Loucy (cell line): ENCODE measurements around the gene RSF1.

Experiments
- H2AFZ ChIP-seq: fragments of 200-600 bp; sonication (generic); 2 replicates; pipeline ENCODE4 v1.6.0; 2016; ENCODE audit warnings: antibody characterized with exemption, mild to moderate bottlenecking, low read length, moderate library complexity
- H3F3A ChIP-seq: fragments of 200-600 bp; 2 replicates; pipeline ENCODE4 v1.6.0; 2016; ENCODE audit warnings: antibody characterized with exemption, low read depth, mild to moderate bottlenecking
- H3K27me3 ChIP-seq: fragments of 200-600 bp; sonication (generic); 2 replicates; pipeline ENCODE4 v1.6.1; 2014; ENCODE audit warnings: low read length, mild to moderate bottlenecking; ENCODE audit not compliant: insufficient read depth, poor library complexity, severe bottlenecking
- H3K36me3 ChIP-seq: fragments of 200-600 bp; sonication (generic); 2 replicates; pipeline ENCODE4 v1.6.1; 2016; ENCODE audit warnings: low read length; ENCODE audit not compliant: insufficient read depth
- H3K4me1 ChIP-seq: fragments of 200-600 bp; sonication (generic); 2 replicates; pipeline ENCODE4 v1.5.1; 2014; ENCODE audit warnings: low read length, mild to moderate bottlenecking; ENCODE audit not compliant: insufficient read depth, poor library complexity, severe bottlenecking
- H3K4me2 ChIP-seq: fragments of 200-600 bp; sonication (generic); 2 replicates; pipeline ENCODE4 v1.6.0; 2014; ENCODE audit warnings: antibody characterized with exemption, low read length, low read depth, mild to moderate bottlenecking; ENCODE audit not compliant: poor library complexity, severe bottlenecking
- H3K4me3 ChIP-seq: fragments of 200-600 bp; sonication (generic); 2 replicates; pipeline ENCODE4 v1.5.1; 2014; ENCODE audit warnings: low read length, mild to moderate bottlenecking, mixed read lengths; ENCODE audit not compliant: poor library complexity, severe bottlenecking
- H3K79me2 ChIP-seq: fragments of 200-600 bp; sonication (generic); 2 replicates; pipeline ENCODE4 v1.6.1; 2014; ENCODE audit warnings: low read length; ENCODE audit not compliant: insufficient read depth
- H3K9ac ChIP-seq: fragments of 200-600 bp; sonication (generic); 2 replicates; pipeline ENCODE4 v1.6.0; 2014; ENCODE audit warnings: mild to moderate bottlenecking, low read depth, low read length, moderate library complexity; ENCODE audit not compliant: poor library complexity, severe bottlenecking
- H3K9me2 ChIP-seq: fragments of 200-600 bp; sonication (generic); replicated peaks from 2 replicates; pipeline ENCODE4 v1.6.1; 2016; ENCODE audit warnings: low read depth, low read length, mixed read lengths
- H3K9me3 ChIP-seq: fragments of 200-600 bp; sonication (generic); 2 replicates; pipeline ENCODE4 v1.6.1; 2014; ENCODE audit warnings: mild to moderate bottlenecking, antibody characterized with exemption, low read length, low read depth; ENCODE audit not compliant: insufficient read depth
- H4K20me1 ChIP-seq: fragments of 200-600 bp; sonication (generic); 2 replicates; pipeline ENCODE4 v1.6.0; 2014; ENCODE audit warnings: antibody characterized with exemption, low read length, mild to moderate bottlenecking; ENCODE audit not compliant: insufficient read depth, poor library complexity, severe bottlenecking
- CTCF ChIP-seq: fragments of 200-600 bp; sonication (generic); conservative IDR thresholded peaks from 2 replicates; pipeline ENCODE4 v1.5.1; 2014; ENCODE audit warnings: mild to moderate bottlenecking, antibody characterized with exemption, low read length
- EZH2phosphoT487 ChIP-seq: fragments of 200-600 bp; IDR thresholded peaks from 2 replicates; pipeline ENCODE4 v1.6.1; 2018; ENCODE audit warnings: antibody characterized with exemption, mild to moderate bottlenecking, moderate library complexity, borderline replicate concordance

Gene RSF1

DNA sequence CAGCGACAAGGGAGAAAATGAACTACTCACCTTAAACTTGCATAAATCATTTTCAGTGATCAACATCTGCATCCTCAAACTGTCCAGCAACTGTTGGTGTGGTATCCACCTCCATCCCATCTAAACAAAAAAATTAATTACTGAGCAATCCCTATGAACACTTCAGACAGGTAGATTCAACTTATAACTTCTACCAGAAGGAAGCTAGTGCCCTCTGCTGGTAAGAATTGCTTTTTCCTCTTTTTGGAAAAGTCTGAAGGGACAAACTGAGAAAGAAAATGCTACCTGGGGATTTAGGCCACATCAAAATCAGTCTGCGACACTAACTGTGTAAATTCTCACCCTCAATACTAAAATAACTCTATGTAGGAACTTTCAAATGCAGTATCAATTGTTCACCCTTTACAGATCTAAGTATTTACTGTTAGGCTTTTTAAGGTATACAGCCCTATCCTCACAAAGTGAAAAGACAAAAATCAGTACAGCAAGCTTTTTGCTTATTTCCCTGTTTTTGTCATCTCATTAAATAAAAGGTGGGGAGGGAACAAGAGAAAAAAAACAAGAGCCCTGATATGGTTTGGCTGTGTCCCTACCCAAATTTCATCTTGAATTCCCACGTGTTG lies 200.8 kb downstream of the RSF1 start:
- Histone ChIP-seq H4K20me1 (no peaks in the 10 kb centered on the region), H3F3A (peaks cover 3% of the 10 kb centered on the region; the same call in 1 of the 2 replicates), H3K9me3 (no peaks in the 10 kb centered on the region), H3K79me2 (no peaks in the 10 kb centered on the region), H3K36me3 (peaks cover 58% of the 10 kb centered on the region; the same call in 1 of the 2 replicates), H2AFZ (no peak overlapping the region), H3K4me2 (no peak overlapping the region), H3K4me1 (no peaks in the 10 kb centered on the region), H3K9ac (no peak overlapping the region), H3K9me2 (no peaks in the 10 kb centered on the region), H3K4me3 (no peak overlapping the region), H3K27me3 (no peaks in the 10 kb centered on the region)
- peak; percentile 76 for TF ChIP-seq CTCF
- TF ChIP-seq EZH2phosphoT487: no peak

GRCh38 chr11:77617892-77618291 lies 202.6 kb downstream of the RSF1 start:
- Histone ChIP-seq H3K4me1 (no peaks in the 10 kb centered on the region), H3K9me3 (no peaks in the 10 kb centered on the region), H3K4me2 (no peak overlapping the region), H2AFZ (no peak overlapping the region), H3K4me3 (no peak overlapping the region), H3K27me3 (no peaks in the 10 kb centered on the region), H3K36me3 (peaks cover 58% of the 10 kb centered on the region; the same call in 1 of the 2 replicates), H3F3A (peaks cover 3% of the 10 kb centered on the region; the same call in 1 of the 2 replicates), H3K79me2 (no peaks in the 10 kb centered on the region), H3K9me2 (no peaks in the 10 kb centered on the region), H3K9ac (no peak overlapping the region), H4K20me1 (no peaks in the 10 kb centered on the region)
- TF ChIP-seq CTCF: no peak
- no peak for TF ChIP-seq EZH2phosphoT487

DNA sequence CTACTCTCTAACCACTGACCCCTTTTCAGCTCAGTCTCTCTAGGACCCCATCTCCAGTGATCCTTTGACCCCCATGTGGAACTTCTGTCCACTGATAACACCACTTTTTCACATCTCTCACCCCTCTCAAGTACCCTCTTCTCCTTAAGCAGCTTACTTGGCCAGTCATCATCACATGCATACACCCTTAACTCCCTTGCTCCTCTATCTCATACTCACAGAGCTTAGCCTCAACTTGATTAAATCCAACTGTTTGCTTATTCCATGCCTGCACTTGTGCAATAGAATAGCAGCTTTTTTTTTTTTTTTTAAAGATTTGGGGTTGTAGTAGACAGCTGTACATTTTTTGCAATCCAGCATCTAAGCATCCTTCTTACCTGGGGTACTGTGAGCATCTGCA lies 208.6 kb downstream of the RSF1 start:
- no peak overlapping the region for H3K4me2 ChIP-seq
- H2AFZ ChIP-seq: no peak overlapping the region
- no peak for TF ChIP-seq CTCF
- TF ChIP-seq EZH2phosphoT487: no peak
- no peaks in the 10 kb centered on the region for H3K79me2 ChIP-seq
- H3K9ac ChIP-seq: no peak overlapping the region
- H3K36me3 ChIP-seq: peaks cover 47% of the 10 kb centered on the region; the same call in 1 of the 2 replicates
- H3F3A ChIP-seq: no peaks in the 10 kb centered on the region
- H3K9me3 ChIP-seq: no peaks in the 10 kb centered on the region
- no peaks in the 10 kb centered on the region for H3K27me3 ChIP-seq
- H4K20me1 ChIP-seq: no peaks in the 10 kb centered on the region
- no peaks in the 10 kb centered on the region for H3K4me1 ChIP-seq
- no peak overlapping the region for H3K4me3 ChIP-seq
- no peaks in the 10 kb centered on the region for H3K9me2 ChIP-seq
